Measurements from ENCODE around the gene APOA1. TPM values are rescaled to one million over a fixed set of nuclear protein-coding genes. Genes with fewer than 3 reads are reported as not detected.

Gene APOA1
- polyA plus RNA-seq, 1 of the 3 experiments (the other 2 are of a cell fraction), result 0.20 TPM

DNA sequence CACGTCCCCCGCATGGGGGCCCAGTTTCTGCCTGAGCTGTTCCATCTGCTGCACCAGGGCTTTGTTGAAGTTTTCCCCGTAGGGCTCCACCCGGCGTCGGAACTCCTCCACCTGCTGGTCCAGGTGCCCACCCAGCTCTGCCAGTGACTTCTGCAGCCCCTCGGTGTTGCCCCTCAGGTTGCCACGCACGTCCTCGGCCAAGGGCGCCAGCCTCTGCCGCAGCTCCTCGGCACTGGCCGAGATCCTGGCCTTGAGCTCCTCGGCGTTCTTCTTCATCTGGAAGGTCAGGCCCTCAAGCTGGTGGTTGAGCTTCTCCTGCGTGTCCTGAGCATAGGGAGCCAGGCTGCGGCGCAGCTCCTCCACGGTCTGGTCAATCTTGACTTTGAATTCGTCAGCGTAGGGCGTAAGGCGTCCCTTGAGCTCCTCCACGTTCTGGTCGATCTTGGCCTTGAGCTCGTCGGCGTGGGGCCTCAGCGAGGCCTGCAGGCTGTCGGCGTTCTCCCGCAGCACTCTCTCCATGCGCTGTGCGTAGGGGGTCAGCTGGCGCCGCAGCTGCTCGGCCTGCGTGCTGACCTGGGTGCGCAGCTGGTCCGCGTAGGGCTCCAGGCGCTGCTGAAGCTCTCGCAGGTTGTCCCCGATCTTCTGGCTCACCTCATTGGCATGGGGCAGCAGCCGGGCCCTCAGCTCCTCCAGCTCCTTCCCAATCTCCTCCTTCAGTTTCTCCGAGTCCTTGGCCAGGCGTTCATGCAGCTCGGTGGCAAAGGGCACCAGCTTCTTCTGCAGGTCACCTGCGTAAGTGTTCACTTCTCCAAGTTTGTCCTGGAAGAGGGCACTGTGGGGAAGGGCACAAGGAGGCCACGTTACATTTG, 16.1 kb downstream of the APOA1 start:
- DNase-seq, result no peak
- TF ChIP-seq FOSL2 (IDR thresholded peaks at IDR 0.05; ENCODE audit: borderline replicate concordance, low read depth) (no peak), MEF2A (IDR thresholded peaks at IDR 0.05; ENCODE audit: borderline replicate concordance, low read depth) (no peak), YY1 (IDR thresholded peaks at IDR 0.05; ENCODE audit: low read depth) (no peak), GATA2 (CRISPR knock-in tag; IDR thresholded peaks at IDR 0.05) (no peak), EZH2phosphoT487 (IDR thresholded peaks at IDR 0.05; ENCODE audit: borderline replicate concordance, low read depth) (no peak), RFX5 (IDR thresholded peaks at IDR 0.05; ENCODE audit: low read length) (no peak), TEAD4 (IDR thresholded peaks at IDR 0.05; ENCODE audit: borderline replicate concordance, insufficient read depth) (no peak), FOXM1 (IDR thresholded peaks at IDR 0.05; ENCODE audit: low read depth) (no peak)
- TF ChIP-seq, protein P1, sequence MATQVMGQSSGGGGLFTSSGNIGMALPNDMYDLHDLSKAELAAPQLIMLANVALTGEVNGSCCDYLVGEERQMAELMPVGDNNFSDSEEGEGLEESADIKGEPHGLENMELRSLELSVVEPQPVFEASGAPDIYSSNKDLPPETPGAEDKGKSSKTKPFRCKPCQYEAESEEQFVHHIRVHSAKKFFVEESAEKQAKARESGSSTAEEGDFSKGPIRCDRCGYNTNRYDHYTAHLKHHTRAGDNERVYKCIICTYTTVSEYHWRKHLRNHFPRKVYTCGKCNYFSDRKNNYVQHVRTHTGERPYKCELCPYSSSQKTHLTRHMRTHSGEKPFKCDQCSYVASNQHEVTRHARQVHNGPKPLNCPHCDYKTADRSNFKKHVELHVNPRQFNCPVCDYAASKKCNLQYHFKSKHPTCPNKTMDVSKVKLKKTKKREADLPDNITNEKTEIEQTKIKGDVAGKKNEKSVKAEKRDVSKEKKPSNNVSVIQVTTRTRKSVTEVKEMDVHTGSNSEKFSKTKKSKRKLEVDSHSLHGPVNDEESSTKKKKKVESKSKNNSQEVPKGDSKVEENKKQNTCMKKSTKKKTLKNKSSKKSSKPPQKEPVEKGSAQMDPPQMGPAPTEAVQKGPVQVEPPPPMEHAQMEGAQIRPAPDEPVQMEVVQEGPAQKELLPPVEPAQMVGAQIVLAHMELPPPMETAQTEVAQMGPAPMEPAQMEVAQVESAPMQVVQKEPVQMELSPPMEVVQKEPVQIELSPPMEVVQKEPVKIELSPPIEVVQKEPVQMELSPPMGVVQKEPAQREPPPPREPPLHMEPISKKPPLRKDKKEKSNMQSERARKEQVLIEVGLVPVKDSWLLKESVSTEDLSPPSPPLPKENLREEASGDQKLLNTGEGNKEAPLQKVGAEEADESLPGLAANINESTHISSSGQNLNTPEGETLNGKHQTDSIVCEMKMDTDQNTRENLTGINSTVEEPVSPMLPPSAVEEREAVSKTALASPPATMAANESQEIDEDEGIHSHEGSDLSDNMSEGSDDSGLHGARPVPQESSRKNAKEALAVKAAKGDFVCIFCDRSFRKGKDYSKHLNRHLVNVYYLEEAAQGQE (IDR thresholded peaks at IDR 0.05; ENCODE audit: low read depth, low read length), result no peak
- TF ChIP-seq, protein P2, sequence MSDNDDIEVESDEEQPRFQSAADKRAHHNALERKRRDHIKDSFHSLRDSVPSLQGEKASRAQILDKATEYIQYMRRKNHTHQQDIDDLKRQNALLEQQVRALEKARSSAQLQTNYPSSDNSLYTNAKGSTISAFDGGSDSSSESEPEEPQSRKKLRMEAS (IDR thresholded peaks at IDR 0.05; ENCODE audit: low read depth), result no peak
- Histone ChIP-seq H3K36me3 (replicated peaks in 1 of 2; ENCODE audit: control insufficient read depth in 1 of 2, insufficient read depth in 2 of 2, low read length in 1 of 2) (no peaks in the 10 kb centered on the region), H3K4me2 (no peak overlapping the region), H3K27ac (ENCODE audit: low read depth in 2 of 2, low read length in 1 of 2) (no peak overlapping the region), H3K9ac (no peak overlapping the region), H3K27me3 (ENCODE audit: insufficient read depth) (no peaks in the 10 kb centered on the region), H3F3A (replicated peaks; ENCODE audit: insufficient read depth) (no peaks in the 10 kb centered on the region), H3K9me3 (no peaks in the 10 kb centered on the region), H3K4me3 (ENCODE audit: low read depth in 2 of 2, low read length in 1 of 2) (no peak overlapping the region), H4K20me1 (ENCODE audit: insufficient read depth) (no peaks in the 10 kb centered on the region), H3K79me2 (ENCODE audit: insufficient read depth) (no peaks in the 10 kb centered on the region), H3K4me1 (ENCODE audit: control insufficient read depth in 1 of 2, insufficient read depth in 2 of 2, low read depth in 1 of 2, low read length in 1 of 2) (no peaks in the 10 kb centered on the region), H3K9me2 (no peaks in the 10 kb centered on the region), H2AFZ (ENCODE audit: low read depth) (no peak overlapping the region)
- POLR2A ChIA-PET, result no interaction called here
- 87% methylated on average over 46 of the region's 51 CpGs for WGBS (ENCODE audit: low lambda C conversion rate)
- CTCF ChIA-PET, result interaction anchor here (1.0 to 2.8 kb wide), 3 partner anchors 15 to 285 kb away, joined by 3 to 13 read pairs (median 3); no protein-coding TSS in a partner anchor

DNA sequence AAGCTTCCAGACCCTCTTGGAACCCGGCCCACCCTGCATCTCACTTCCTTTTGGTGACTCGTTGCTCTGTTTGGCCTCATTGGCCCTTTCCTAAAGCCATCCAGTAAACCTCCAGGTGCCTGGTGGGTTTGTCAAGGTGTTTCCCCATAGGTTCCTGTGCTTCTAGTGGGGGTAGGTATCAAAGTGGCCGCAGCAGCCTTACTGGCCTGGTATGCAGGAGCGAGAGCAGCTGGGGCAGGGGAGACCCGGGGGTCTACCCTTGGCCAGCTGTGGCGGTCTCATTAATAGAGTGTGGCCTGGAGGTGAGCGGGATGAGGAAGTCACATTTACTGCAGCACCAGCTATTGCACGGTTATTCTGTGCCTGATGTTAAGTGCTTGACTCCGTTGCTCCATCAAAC, 18.4 kb downstream of the APOA1 start:
- Histone ChIP-seq H3K9me3 (no peaks in the 10 kb centered on the region), H3K4me2 (no peak overlapping the region), H3K27ac (ENCODE audit: low read depth in 2 of 2, low read length in 1 of 2) (no peak overlapping the region), H3K4me1 (ENCODE audit: control insufficient read depth in 1 of 2, insufficient read depth in 2 of 2, low read depth in 1 of 2, low read length in 1 of 2) (no peaks in the 10 kb centered on the region), H3K36me3 (replicated peaks in 1 of 2; ENCODE audit: control insufficient read depth in 1 of 2, insufficient read depth in 2 of 2, low read length in 1 of 2) (no peaks in the 10 kb centered on the region), H4K20me1 (ENCODE audit: insufficient read depth) (no peaks in the 10 kb centered on the region), H3K27me3 (ENCODE audit: insufficient read depth) (no peaks in the 10 kb centered on the region), H3K79me2 (ENCODE audit: insufficient read depth) (no peaks in the 10 kb centered on the region), H3K9ac (no peak overlapping the region), H3K9me2 (no peaks in the 10 kb centered on the region), H2AFZ (ENCODE audit: low read depth) (no peak overlapping the region), H3K4me3 (ENCODE audit: low read depth in 2 of 2, low read length in 1 of 2) (no peak overlapping the region), H3F3A (replicated peaks; ENCODE audit: insufficient read depth) (no peaks in the 10 kb centered on the region)
- ChIA-PET POLR2A (no interaction called here), CTCF (interaction anchor here (0.5 to 2.0 kb wide), 4 partner anchors 23 to 1408 kb away, joined by 3 to 6 read pairs (median 4); partner anchors contain the start of gene APOA5)
- WGBS (ENCODE audit: low lambda C conversion rate), result 81% methylated on average over 9 of the region's 9 CpGs
- no peak for DNase-seq
- TF ChIP-seq EZH2phosphoT487 (IDR thresholded peaks at IDR 0.05; ENCODE audit: borderline replicate concordance, low read depth) (no peak), GATA2 (CRISPR knock-in tag; IDR thresholded peaks at IDR 0.05) (no peak), FOXJ3 (CRISPR knock-in tag; IDR thresholded peaks at IDR 0.05) (no peak), CHD2 (IDR thresholded peaks at IDR 0.05; ENCODE audit: low read length, partially characterized antibody) (no peak), YY1 (IDR thresholded peaks at IDR 0.05; ENCODE audit: low read depth) (no peak), MXI1 (IDR thresholded peaks at IDR 0.05; ENCODE audit: low read depth, low read length) (no peak), TEAD4 (IDR thresholded peaks at IDR 0.05; ENCODE audit: borderline replicate concordance, insufficient read depth) (no peak)
- TF ChIP-seq, protein P3, sequence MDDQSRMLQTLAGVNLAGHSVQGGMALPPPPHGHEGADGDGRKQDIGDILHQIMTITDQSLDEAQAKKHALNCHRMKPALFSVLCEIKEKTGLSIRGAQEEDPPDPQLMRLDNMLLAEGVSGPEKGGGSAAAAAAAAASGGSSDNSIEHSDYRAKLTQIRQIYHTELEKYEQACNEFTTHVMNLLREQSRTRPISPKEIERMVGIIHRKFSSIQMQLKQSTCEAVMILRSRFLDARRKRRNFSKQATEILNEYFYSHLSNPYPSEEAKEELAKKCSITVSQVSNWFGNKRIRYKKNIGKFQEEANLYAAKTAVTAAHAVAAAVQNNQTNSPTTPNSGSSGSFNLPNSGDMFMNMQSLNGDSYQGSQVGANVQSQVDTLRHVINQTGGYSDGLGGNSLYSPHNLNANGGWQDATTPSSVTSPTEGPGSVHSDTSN (IDR thresholded peaks at IDR 0.05), result no peak
- TF ChIP-seq, protein P4, sequence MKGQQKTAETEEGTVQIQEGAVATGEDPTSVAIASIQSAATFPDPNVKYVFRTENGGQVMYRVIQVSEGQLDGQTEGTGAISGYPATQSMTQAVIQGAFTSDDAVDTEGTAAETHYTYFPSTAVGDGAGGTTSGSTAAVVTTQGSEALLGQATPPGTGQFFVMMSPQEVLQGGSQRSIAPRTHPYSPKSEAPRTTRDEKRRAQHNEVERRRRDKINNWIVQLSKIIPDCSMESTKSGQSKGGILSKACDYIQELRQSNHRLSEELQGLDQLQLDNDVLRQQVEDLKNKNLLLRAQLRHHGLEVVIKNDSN (IDR thresholded peaks at IDR 0.05; ENCODE audit: borderline replicate concordance, low read depth), result no peak
- TF ChIP-seq, protein P1 (IDR thresholded peaks at IDR 0.05; ENCODE audit: low read depth, low read length), result no peak
